Astrocyte (in vitro differentiated cells and primary cell): ENCODE results near the gene ADORA1. TPM values are rescaled to one million over a fixed set of nuclear protein-coding genes. Genes with fewer than 3 reads are reported as not detected.

Experiments used
- DNase-seq: peaks from one replicate; pipeline ENCODE4 v3.0.0-alpha.2; 2010; ENCODE audit warnings: low read depth
- FAIRE-seq: peaks from 2 replicates; lab custom pipeline; 2011; peaks lifted over from hg19 to GRCh38; lab: Jason Lieb, UNC
- H2AFZ ChIP-seq: 2 replicates; pipeline ENCODE4 v1.6.0; 2012; ENCODE audit warnings: low read depth, low read length, inconsistent platforms
- H3K27ac ChIP-seq: 2 replicates; pipeline ENCODE4 v1.5.1; 2011; ENCODE audit warnings: low read depth, low read length, inconsistent platforms
- H3K27me3 ChIP-seq: 2 replicates; pipeline ENCODE4 v1.6.0; 2011; ENCODE audit warnings: low read length, inconsistent platforms; ENCODE audit not compliant: insufficient read depth
- H3K36me3 ChIP-seq: 2 replicates; pipeline ENCODE4 v1.5.1; 2011; ENCODE audit warnings: low read length, inconsistent platforms; ENCODE audit not compliant: insufficient read depth
- H3K4me1 ChIP-seq: 2 replicates; pipeline ENCODE4 v1.5.1; 2011; ENCODE audit warnings: low read length, inconsistent platforms; ENCODE audit not compliant: insufficient read depth
- H3K4me2 ChIP-seq: 2 replicates; pipeline ENCODE4 v1.6.0; 2012; ENCODE audit warnings: low read length, inconsistent platforms
- H3K4me3 ChIP-seq: 2 replicates; pipeline ENCODE4 v1.5.1; 2011; ENCODE audit warnings: low read depth, mild to moderate bottlenecking, low read length, inconsistent platforms; ENCODE audit not compliant: insufficient read depth
- H3K79me2 ChIP-seq: 2 replicates; pipeline ENCODE4 v1.6.0; 2012; ENCODE audit warnings: mild to moderate bottlenecking, low read length, inconsistent platforms; ENCODE audit not compliant: insufficient read depth
- H3K9ac ChIP-seq: 2 replicates; pipeline ENCODE4 v1.6.0; 2012; ENCODE audit warnings: mild to moderate bottlenecking, low read length, inconsistent platforms
- H3K9me3 ChIP-seq: 2 replicates; pipeline ENCODE4 v1.5.1; 2012; ENCODE audit warnings: low read depth, mild to moderate bottlenecking, low read length, inconsistent platforms; ENCODE audit not compliant: insufficient read depth
- H4K20me1 ChIP-seq: 2 replicates; pipeline ENCODE4 v1.6.0; 2012; ENCODE audit warnings: low read length, inconsistent platforms; ENCODE audit not compliant: insufficient read depth
- H3K27ac Mint-ChIP-seq: one replicate; pipeline ENCODE4 v1.8.0; 2021; ENCODE audit warnings: mild to moderate bottlenecking, mixed read lengths; ENCODE audit not compliant: unreplicated experiment
- H3K27me3 Mint-ChIP-seq: one replicate; pipeline ENCODE4 v1.8.0; 2021; ENCODE audit warnings: low read depth, mixed read lengths; ENCODE audit not compliant: unreplicated experiment
- H3K36me3 Mint-ChIP-seq: one replicate; pipeline ENCODE4 v1.8.0; 2021; ENCODE audit warnings: low read depth, mixed read lengths; ENCODE audit not compliant: unreplicated experiment
- H3K4me1 Mint-ChIP-seq: one replicate; pipeline ENCODE4 v1.8.0; 2021; ENCODE audit warnings: low read depth, mixed read lengths; ENCODE audit not compliant: unreplicated experiment
- H3K4me3 Mint-ChIP-seq: one replicate; pipeline ENCODE4 v1.8.0; 2021; ENCODE audit warnings: mild to moderate bottlenecking, moderate library complexity, mixed read lengths; ENCODE audit not compliant: unreplicated experiment
- H3K9me3 Mint-ChIP-seq: one replicate; pipeline ENCODE4 v1.8.0; 2021; ENCODE audit warnings: mild to moderate bottlenecking, mixed read lengths; ENCODE audit not compliant: unreplicated experiment
- EZH2 ChIP-seq: IDR thresholded peaks from 2 replicates; pipeline ENCODE4 v1.6.1; 2012; ENCODE audit warnings: mild to moderate bottlenecking, low read length, inconsistent platforms; ENCODE audit not compliant: insufficient read depth
- total RNA-seq: library from RNA; stranded (reverse); gene quantifications from 2 replicates; pipeline ENCODE4 v1.2.1, GENCODE V29; 2021
- TF ChIP-seq, protein P1 (sequence below): IDR thresholded peaks from 2 replicates; pipeline ENCODE4 v1.5.1; 2011; ENCODE audit warnings: low read depth, mild to moderate bottlenecking, inconsistent platforms, low read length, moderate library complexity; ENCODE audit not compliant: insufficient read depth

ADORA1 gene
- total RNA-seq, 1 donor from 2014 or later, result 5.7 TPM

DNA sequence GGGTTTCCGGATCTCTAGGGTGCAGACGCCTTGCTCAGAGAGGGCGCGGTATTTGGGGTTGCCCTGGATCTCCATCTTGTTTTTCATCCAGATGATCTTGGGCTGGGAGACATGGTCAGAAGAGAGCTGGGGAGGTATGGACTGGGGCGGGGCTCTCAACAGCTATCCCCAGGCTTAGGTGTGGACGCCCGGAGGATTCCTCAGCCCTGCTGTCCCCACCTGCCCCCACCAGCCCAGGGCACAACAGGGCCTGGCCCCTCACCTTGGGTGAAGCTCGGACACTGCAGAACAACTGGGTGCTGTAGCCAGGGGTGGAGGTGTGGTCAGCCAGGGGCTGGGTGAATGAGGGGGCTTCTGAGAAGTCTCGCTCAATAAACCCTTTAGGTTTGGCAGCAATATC is 41.5 kb downstream of the ADORA1 start:
- H3K79me2 ChIP-seq, result no peaks in the 10 kb centered on the region
- no peaks in the 10 kb centered on the region for H3K36me3 ChIP-seq
- TF ChIP-seq EZH2, result no peak
- TF ChIP-seq, protein P1, sequence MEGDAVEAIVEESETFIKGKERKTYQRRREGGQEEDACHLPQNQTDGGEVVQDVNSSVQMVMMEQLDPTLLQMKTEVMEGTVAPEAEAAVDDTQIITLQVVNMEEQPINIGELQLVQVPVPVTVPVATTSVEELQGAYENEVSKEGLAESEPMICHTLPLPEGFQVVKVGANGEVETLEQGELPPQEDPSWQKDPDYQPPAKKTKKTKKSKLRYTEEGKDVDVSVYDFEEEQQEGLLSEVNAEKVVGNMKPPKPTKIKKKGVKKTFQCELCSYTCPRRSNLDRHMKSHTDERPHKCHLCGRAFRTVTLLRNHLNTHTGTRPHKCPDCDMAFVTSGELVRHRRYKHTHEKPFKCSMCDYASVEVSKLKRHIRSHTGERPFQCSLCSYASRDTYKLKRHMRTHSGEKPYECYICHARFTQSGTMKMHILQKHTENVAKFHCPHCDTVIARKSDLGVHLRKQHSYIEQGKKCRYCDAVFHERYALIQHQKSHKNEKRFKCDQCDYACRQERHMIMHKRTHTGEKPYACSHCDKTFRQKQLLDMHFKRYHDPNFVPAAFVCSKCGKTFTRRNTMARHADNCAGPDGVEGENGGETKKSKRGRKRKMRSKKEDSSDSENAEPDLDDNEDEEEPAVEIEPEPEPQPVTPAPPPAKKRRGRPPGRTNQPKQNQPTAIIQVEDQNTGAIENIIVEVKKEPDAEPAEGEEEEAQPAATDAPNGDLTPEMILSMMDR, result no peak
- H3K4me2 ChIP-seq, result no peak overlapping the region
- H3K27ac ChIP-seq, result no peak overlapping the region
- no peak overlapping the region for H3K4me3 ChIP-seq
- Mint-ChIP-seq H3K4me1 (peaks cover 5% of the 10 kb centered on the region), H3K36me3 (peaks cover 22% of the 10 kb centered on the region), H3K27me3 (peaks cover 49% of the 10 kb centered on the region), H3K27ac (no peak overlapping the region), H3K4me3 (no peak overlapping the region), H3K9me3 (peaks cover 13% of the 10 kb centered on the region)
- H3K9me3 ChIP-seq, result no peaks in the 10 kb centered on the region
- no peaks in the 10 kb centered on the region for H3K4me1 ChIP-seq
- FAIRE-seq (no peak), DNase-seq (no peak)
- H3K9ac ChIP-seq, result no peak overlapping the region
- H3K27me3 ChIP-seq, result no peaks in the 10 kb centered on the region
- peaks cover 3% of the 10 kb centered on the region for H4K20me1 ChIP-seq
- H2AFZ ChIP-seq, result no peak overlapping the region

DNA sequence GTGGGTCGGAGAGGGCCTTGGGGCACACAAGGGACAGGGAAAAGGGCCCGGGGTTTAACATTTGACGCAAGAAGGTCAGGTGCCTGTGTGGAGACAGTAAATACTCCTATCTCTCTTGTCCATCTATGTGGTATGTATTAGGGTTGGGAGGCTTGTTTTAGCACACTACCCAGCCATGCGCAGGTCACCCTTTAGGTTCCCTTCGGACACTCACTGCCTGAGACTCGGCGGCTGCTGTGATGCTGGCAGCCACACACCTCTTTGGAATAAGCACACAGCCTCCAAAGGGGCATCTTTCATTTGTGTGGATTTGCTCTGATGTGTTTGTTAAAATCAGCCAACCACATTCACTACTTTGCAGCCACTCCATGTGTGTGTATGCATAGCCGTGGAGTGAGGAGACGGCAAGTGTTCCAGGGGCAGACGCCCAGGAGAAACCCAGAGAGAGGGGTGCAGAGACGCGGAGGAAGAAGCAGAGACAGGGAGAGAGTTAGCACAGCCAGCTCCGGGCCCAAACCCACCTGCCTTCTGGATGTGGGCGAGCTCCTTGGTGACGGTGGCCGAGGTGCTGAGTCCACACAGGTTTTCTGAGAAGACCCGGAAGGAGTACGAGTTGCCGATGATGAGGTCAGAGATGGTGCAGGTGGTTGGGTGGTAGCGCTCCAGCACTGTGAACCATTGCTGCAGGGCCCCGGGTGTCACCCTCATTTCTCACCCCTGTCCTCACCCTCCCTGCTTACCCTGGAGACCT is 42.4 kb downstream of the ADORA1 start:
- H3K4me3 ChIP-seq, result no peak overlapping the region
- H3K4me1 ChIP-seq, result no peaks in the 10 kb centered on the region
- DNase-seq (no peak), FAIRE-seq (no peak)
- no peak overlapping the region for H3K4me2 ChIP-seq
- H3K9ac ChIP-seq, result no peak overlapping the region
- H3K27me3 Mint-ChIP-seq, result peaks cover 39% of the 10 kb centered on the region
- no peak overlapping the region for H3K4me3 Mint-ChIP-seq
- no peaks in the 10 kb centered on the region for H3K9me3 ChIP-seq
- H3K27ac Mint-ChIP-seq, result no peak overlapping the region
- no peaks in the 10 kb centered on the region for H4K20me1 ChIP-seq
- H3K4me1 Mint-ChIP-seq, result peaks cover 5% of the 10 kb centered on the region
- no peaks in the 10 kb centered on the region for H3K79me2 ChIP-seq
- TF ChIP-seq EZH2, result no peak
- TF ChIP-seq, protein P1, result no peak
- peaks cover 7% of the 10 kb centered on the region for H3K9me3 Mint-ChIP-seq
- peaks cover 17% of the 10 kb centered on the region for H3K36me3 Mint-ChIP-seq
- no peaks in the 10 kb centered on the region for H3K27me3 ChIP-seq
- no peak overlapping the region for H2AFZ ChIP-seq
- H3K36me3 ChIP-seq, result no peaks in the 10 kb centered on the region
- no peak overlapping the region for H3K27ac ChIP-seq

DNA sequence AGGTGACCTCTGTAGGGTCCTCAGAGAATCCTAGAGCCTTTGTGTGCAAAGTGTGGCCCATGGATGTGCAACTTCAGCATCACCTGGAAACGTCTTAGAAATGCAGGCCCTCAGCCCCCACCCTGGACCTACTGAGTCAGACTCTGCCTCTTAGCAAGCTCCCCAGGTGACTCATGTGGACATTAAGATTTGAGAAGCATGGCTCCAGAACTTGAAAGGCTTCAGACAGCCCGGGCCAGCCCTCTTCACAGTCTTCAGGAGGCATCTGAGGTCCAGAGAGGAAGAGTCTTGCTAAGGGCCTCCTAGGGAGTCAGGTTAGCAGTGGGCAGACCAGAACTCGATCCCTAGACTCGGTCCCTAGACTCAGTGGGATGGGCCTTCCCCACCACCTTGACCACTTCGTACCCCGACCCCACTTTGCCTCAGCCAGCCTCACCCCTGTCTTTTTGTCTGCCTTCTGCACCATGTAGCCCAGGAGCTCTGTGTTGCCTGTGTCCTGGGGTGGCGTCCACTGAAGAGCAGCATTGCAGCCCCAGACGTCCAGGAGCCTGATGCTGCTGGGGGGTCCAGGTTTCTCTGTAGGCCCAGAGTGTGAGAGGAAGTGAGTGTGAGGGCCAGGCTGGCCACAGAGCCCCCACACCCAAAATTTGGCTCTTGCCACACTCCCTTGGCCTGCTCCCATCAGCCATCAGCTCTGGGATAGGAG is 43.3 kb downstream of the ADORA1 start:
- Mint-ChIP-seq H3K27ac (no peak overlapping the region), H3K27me3 (peaks cover 32% of the 10 kb centered on the region), H3K4me1 (peaks cover 5% of the 10 kb centered on the region), H3K9me3 (peaks cover under 1% of the 10 kb centered on the region), H3K4me3 (no peak overlapping the region), H3K36me3 (peaks cover 12% of the 10 kb centered on the region)
- H3K9me3 ChIP-seq, result no peaks in the 10 kb centered on the region
- no peak overlapping the region for H3K27ac ChIP-seq
- H2AFZ ChIP-seq, result no peak overlapping the region
- H3K79me2 ChIP-seq, result no peaks in the 10 kb centered on the region
- H3K27me3 ChIP-seq, result no peaks in the 10 kb centered on the region
- H3K36me3 ChIP-seq, result no peaks in the 10 kb centered on the region
- no peak for TF ChIP-seq EZH2
- TF ChIP-seq, protein P1, result no peak
- FAIRE-seq (no peak), DNase-seq (peak; percentile 10)
- no peak overlapping the region for H3K4me2 ChIP-seq
- no peak overlapping the region for H3K4me3 ChIP-seq
- H3K4me1 ChIP-seq, result no peaks in the 10 kb centered on the region
- H3K9ac ChIP-seq, result no peak overlapping the region
- H4K20me1 ChIP-seq, result no peaks in the 10 kb centered on the region
